ENCODE results near the gene CELSR3.

Gene CELSR3

GRCh38 chr3:48684054-48684349, 21.3 kb upstream of the CELSR3 start:
- TF ChIP-seq REST (IDR thresholded peaks at IDR 0.05; ENCODE audit: insufficient read depth in 1 of 2, low read depth in 2 of 2, low read length in 2 of 2), result no peak
- no peak for TF ChIP-seq TAF1 (IDR thresholded peaks at IDR 0.05; ENCODE audit: borderline replicate concordance, insufficient read depth, low read length)
- TF ChIP-seq POLR2AphosphoS5 (IDR thresholded peaks at IDR 0.05; ENCODE audit: low read depth, low read length), result no peak
- TF ChIP-seq FOXP2 (optimal IDR thresholded peaks at IDR 0.05; ENCODE audit: borderline replicate concordance, extremely low read depth, extremely low read length, insufficient read depth), result no peak
- no peak for TF ChIP-seq SIN3A (IDR thresholded peaks at IDR 0.05; ENCODE audit: borderline replicate concordance, insufficient read depth, low read length)

- TF ChIP-seq SIN3A (IDR thresholded peaks at IDR 0.05; ENCODE audit: borderline replicate concordance, insufficient read depth, low read length), result no peak
- no peak for TF ChIP-seq TAF1 (IDR thresholded peaks at IDR 0.05; ENCODE audit: borderline replicate concordance, insufficient read depth, low read length)
- no peak for TF ChIP-seq FOXP2 (optimal IDR thresholded peaks at IDR 0.05; ENCODE audit: borderline replicate concordance, extremely low read depth, extremely low read length, insufficient read depth)
- TF ChIP-seq REST (IDR thresholded peaks at IDR 0.05; ENCODE audit: insufficient read depth in 1 of 2, low read depth in 2 of 2, low read length in 2 of 2), result no peak
Measured at GRCh38 chr3:48682786-48683185, 20.1 kb upstream of the CELSR3 start.

- TF ChIP-seq FOXP2 (optimal IDR thresholded peaks at IDR 0.05; ENCODE audit: borderline replicate concordance, extremely low read depth, extremely low read length, insufficient read depth) (no peak), POLR2AphosphoS5 (IDR thresholded peaks at IDR 0.05; ENCODE audit: low read depth, low read length) (no peak), REST (IDR thresholded peaks at IDR 0.05; ENCODE audit: insufficient read depth in 1 of 2, low read depth in 2 of 2, low read length in 2 of 2) (no peak)
Measured at GRCh38 chr3:48681974-48682610, 19.4 kb upstream of the CELSR3 start.

GRCh38 chr3:48681541-48681880, 18.8 kb upstream of the CELSR3 start:
- TF ChIP-seq FOXP2 (optimal IDR thresholded peaks at IDR 0.05; ENCODE audit: borderline replicate concordance, extremely low read depth, extremely low read length, insufficient read depth) (no peak), TAF1 (IDR thresholded peaks at IDR 0.05; ENCODE audit: borderline replicate concordance, insufficient read depth, low read length) (no peak), SIN3A (IDR thresholded peaks at IDR 0.05; ENCODE audit: borderline replicate concordance, insufficient read depth, low read length) (no peak), REST (IDR thresholded peaks at IDR 0.05; ENCODE audit: insufficient read depth in 1 of 2, low read depth in 2 of 2, low read length in 2 of 2) (no peak), POLR2AphosphoS5 (IDR thresholded peaks at IDR 0.05; ENCODE audit: low read depth, low read length) (no peak)

All from PFSK-1 (cell line).